H1 (cell line): ENCODE results near the gene FLT4. TPM values are rescaled to one million over a fixed set of nuclear protein-coding genes. Genes with fewer than 3 reads are reported as not detected.

ENCODE experiments used
- CTCF ChIA-PET: fragments of 300-600 bp; sonication (Branson Sonifier 250); formaldehyde crosslinking; loops from one replicate; lab custom pipeline; 2021; ENCODE audit not compliant: partially characterized antibody; lab: Charles Lee
- POLR2A ChIA-PET: fragments of 300-600 bp; sonication (Branson Sonifier 250); formaldehyde crosslinking; loops from one replicate; lab custom pipeline; 2021; ENCODE audit warnings: inconsistent platforms; ENCODE audit not compliant: partially characterized antibody; lab: Charles Lee
- DNase-seq, 2 experiments: peaks; one replicate each; pipeline versions ENCODE4 v3.0.0 to v3.0.0-alpha.2; 2010 to 2022; ENCODE audit warnings: low spot score in 2 of 2, low read depth in 1 of 2, mixed read lengths in 1 of 2
- FAIRE-seq: peaks from 2 replicates; lab custom pipeline; 2011; peaks lifted over from hg19 to GRCh38; lab: Jason Lieb, UNC
- H2AFZ ChIP-seq: 2 replicates; pipeline ENCODE4 v1.8.1; 2012; ENCODE audit warnings: low read length, inconsistent platforms
- H2AK5ac ChIP-seq: 2 replicates; pipeline ENCODE4 v1.6.1; 2013; ENCODE audit warnings: low read depth, low read length
- H2BK120ac ChIP-seq: replicated peaks from 2 replicates; pipeline ENCODE3; 2013; ENCODE audit warnings: low read depth, low read length, inconsistent platforms
- H2BK12ac ChIP-seq: 2 replicates; pipeline ENCODE4 v1.6.1; 2013; ENCODE audit warnings: low read depth, low read length
- H2BK15ac ChIP-seq: 2 replicates; pipeline ENCODE4 v1.6.1; 2013; ENCODE audit warnings: low read length
- H2BK20ac ChIP-seq: 2 replicates; pipeline ENCODE4 v1.6.1; 2013; ENCODE audit warnings: low read length
- H2BK5ac ChIP-seq: 2 replicates; pipeline ENCODE4 v1.6.1; 2013; ENCODE audit warnings: low read depth, low read length
- H3K14ac ChIP-seq: 2 replicates; pipeline ENCODE4 v1.6.1; 2013; ENCODE audit warnings: inconsistent platforms; ENCODE audit not compliant: insufficient read length
- H3K18ac ChIP-seq: 2 replicates; pipeline ENCODE4 v1.6.1; 2013; ENCODE audit warnings: low read length; ENCODE audit errors: extremely low read depth
- H3K23ac ChIP-seq: 2 replicates; pipeline ENCODE4 v1.6.1; 2013; ENCODE audit warnings: inconsistent platforms; ENCODE audit not compliant: insufficient read length
- H3K23me2 ChIP-seq: 2 replicates; pipeline ENCODE4 v1.6.1; 2013; ENCODE audit warnings: low read depth, low read length
- H3K27ac ChIP-seq: 2 replicates; pipeline ENCODE4 v1.6.1; 2011; ENCODE audit warnings: low read depth, low read length, inconsistent platforms
- H3K27me3 ChIP-seq, 4 experiments: replicated peaks in 1 of 4; 1 replicate in 1 of 4; 2 replicates in 3 of 4; pipeline versions ENCODE4 v1.6.1 to v1.8.1; 2011 to 2013; ENCODE audit warnings: low read length in 3 of 4, mild to moderate bottlenecking in 3 of 4, inconsistent platforms in 2 of 4, mixed read lengths in 2 of 4, moderate library complexity in 1 of 4; ENCODE audit not compliant: control insufficient read depth in 3 of 4, insufficient read depth in 3 of 4; ENCODE audit errors: extremely low read depth in 1 of 4
- H3K36me3 ChIP-seq, 4 experiments: 2 replicates each; pipeline versions ENCODE4 v1.6.1 to v1.8.1; 2011 to 2013; ENCODE audit warnings: mild to moderate bottlenecking in 4 of 4, low read length in 3 of 4, moderate library complexity in 2 of 4, control low read depth in 1 of 4, inconsistent platforms in 1 of 4; ENCODE audit not compliant: insufficient read depth in 4 of 4, control insufficient read depth in 2 of 4
- H3K4ac ChIP-seq: replicated peaks from 2 replicates; pipeline ENCODE3; 2013; ENCODE audit warnings: low read length, low read depth, mixed read lengths, inconsistent platforms; ENCODE audit not compliant: insufficient read length
- H3K4me1 ChIP-seq, 4 experiments: replicated peaks in 1 of 4; 1 replicate in 1 of 4; 2 replicates in 3 of 4; pipeline versions ENCODE4 v1.6.1 to v1.8.1; 2011 to 2013; ENCODE audit warnings: low read length in 3 of 4, inconsistent platforms in 2 of 4, mixed read lengths in 1 of 4; ENCODE audit not compliant: insufficient read depth in 4 of 4, control insufficient read depth in 3 of 4
- H3K4me2 ChIP-seq, 2 experiments: 2 replicates each; pipeline versions ENCODE4 v1.6.1 to v1.8.1; 2011 to 2013; ENCODE audit warnings: low read depth in 2 of 2, low read length in 2 of 2, control low read depth in 1 of 2, inconsistent platforms in 1 of 2, mild to moderate bottlenecking in 1 of 2; ENCODE audit not compliant: insufficient read depth in 1 of 2
- H3K4me3 ChIP-seq, 4 experiments: fragments of 200-600, 300-600 bp in 1 of 4; sonication (generic), shearing (Covaris generic), sonication (Bioruptor Twin) in 1 of 4; 2 replicates each; pipeline versions ENCODE4 v1.5.1 to v1.8.1; 2011 to 2016; ENCODE audit warnings: low read length in 4 of 4, low read depth in 3 of 4, control low read depth in 2 of 4, inconsistent platforms in 2 of 4, mild to moderate bottlenecking in 2 of 4, mixed read lengths in 1 of 4, moderate library complexity in 1 of 4; ENCODE audit not compliant: insufficient read depth in 2 of 4; ENCODE audit errors: extremely low read depth in 1 of 4
- H3K56ac ChIP-seq: replicated peaks from 2 replicates; pipeline ENCODE3; 2013; ENCODE audit warnings: low read depth, mild to moderate bottlenecking, mixed read lengths, low read length, inconsistent platforms; ENCODE audit not compliant: insufficient read length
- H3K79me1 ChIP-seq: 2 replicates; pipeline ENCODE4 v1.6.1; 2013; ENCODE audit warnings: low read depth, low read length, control low read depth
- H3K79me2 ChIP-seq, 2 experiments: 2 replicates each; pipeline versions ENCODE4 v1.6.1 to v1.8.1; 2012 to 2013; ENCODE audit warnings: low read length in 2 of 2, mild to moderate bottlenecking in 2 of 2, inconsistent platforms in 1 of 2; ENCODE audit not compliant: insufficient read depth in 2 of 2, control insufficient read depth in 1 of 2
- H3K9ac ChIP-seq, 4 experiments: replicated peaks in 1 of 4; 1 replicate in 1 of 4; 2 replicates in 3 of 4; pipeline versions ENCODE4 v1.6.1 to v1.8.1; 2011 to 2013; ENCODE audit warnings: low read depth in 3 of 4, low read length in 3 of 4, control low read depth in 2 of 4, mild to moderate bottlenecking in 2 of 4, moderate library complexity in 2 of 4, inconsistent platforms in 1 of 4; ENCODE audit errors: extremely low read depth in 1 of 4
- H3K9me3 ChIP-seq, 2 experiments: 2 replicates each; pipeline versions ENCODE4 v1.6.1 to v1.8.1; 2012 to 2013; ENCODE audit warnings: mild to moderate bottlenecking in 2 of 2, moderate library complexity in 2 of 2, control low read depth in 1 of 2, inconsistent platforms in 1 of 2, low read depth in 1 of 2, low read length in 1 of 2, mixed read lengths in 1 of 2; ENCODE audit not compliant: insufficient read depth in 2 of 2
- H4K20me1 ChIP-seq, 2 experiments: replicated peaks in 1 of 2; 2 replicates each; pipeline versions ENCODE3 to v1.8.1; 2011 to 2013; ENCODE audit warnings: inconsistent platforms in 2 of 2, low read length in 2 of 2, mild to moderate bottlenecking in 1 of 2; ENCODE audit not compliant: insufficient read depth in 2 of 2, control insufficient read depth in 1 of 2
- H4K5ac ChIP-seq: 2 replicates; pipeline ENCODE4 v1.6.1; 2013; ENCODE audit warnings: low read length, low read depth, mixed read lengths, inconsistent platforms; ENCODE audit not compliant: insufficient read length
- H4K8ac ChIP-seq: 2 replicates; pipeline ENCODE4 v1.8.0; 2013; ENCODE audit warnings: mild to moderate bottlenecking, moderate library complexity, low read length, inconsistent platforms; ENCODE audit not compliant: insufficient read depth; ENCODE audit errors: extremely low read depth
- H4K91ac ChIP-seq: replicated peaks from 2 replicates; pipeline ENCODE3; 2013; ENCODE audit warnings: low read length, mixed read lengths, inconsistent platforms; ENCODE audit not compliant: insufficient read length
- CEBPB ChIP-seq: IDR thresholded peaks from 2 replicates; pipeline ENCODE4 v1.6.1; 2012; ENCODE audit warnings: low read depth, low read length
- whole genome bisulfite sequencing, 2 experiments: shearing (Covaris generic) in 1 of 2; methylation state at CpG; one replicate each; pipeline versions ENCODE4 v1.1.6 to v1.1.7; 2013 to 2015; ENCODE audit warnings: low lambda C conversion rate in 2 of 2, mixed read lengths in 2 of 2, inconsistent platforms in 1 of 2, low coverage in 1 of 2, missing lambda C conversion rate in 1 of 2; ENCODE audit not compliant: insufficient replicate concordance in 2 of 2, insufficient coverage in 1 of 2, insufficient read length in 1 of 2; ENCODE audit errors: extremely low coverage in 1 of 2, missing lambda C conversion rate in 1 of 2; 5-methylcytosine and 5-hydroxymethylcytosine counted together
- polyA plus RNA-seq, 7 experiments: library from polyadenylated mRNA; depleted of rRNA in 3 of 7; stranded (reverse) in 5 of 7; unstranded in 2 of 7; fragments of >200 nt in 5 of 7; fragments of 200-250 nt in 2 of 7; gene quantifications; 1 replicate in 5 of 7; 2 replicates in 1 of 7; 4 replicates in 1 of 7; pipeline versions ENCODE4 v1.2.1 to v1.2.3, GENCODE V29; 2011 to 2013; ENCODE audit warnings: missing spikeins in 2 of 7, mixed read lengths in 2 of 7
- total RNA-seq: library from RNA; stranded (reverse); fragmentation: NEBNext Ultra II Directional; extraction: Animal tissue kit (Norgen Biotek cat#: 25700); gene quantifications from 2 replicates; pipeline ENCODE4 v1.2.1, GENCODE V29; 2021

FLT4 gene
- total and polyA plus RNA-seq, 2 of the 8 experiments (the other 6 are each of a cell fraction or from before 2014, with no cell fraction given), result 6.5 to 7.7 TPM

DNA sequence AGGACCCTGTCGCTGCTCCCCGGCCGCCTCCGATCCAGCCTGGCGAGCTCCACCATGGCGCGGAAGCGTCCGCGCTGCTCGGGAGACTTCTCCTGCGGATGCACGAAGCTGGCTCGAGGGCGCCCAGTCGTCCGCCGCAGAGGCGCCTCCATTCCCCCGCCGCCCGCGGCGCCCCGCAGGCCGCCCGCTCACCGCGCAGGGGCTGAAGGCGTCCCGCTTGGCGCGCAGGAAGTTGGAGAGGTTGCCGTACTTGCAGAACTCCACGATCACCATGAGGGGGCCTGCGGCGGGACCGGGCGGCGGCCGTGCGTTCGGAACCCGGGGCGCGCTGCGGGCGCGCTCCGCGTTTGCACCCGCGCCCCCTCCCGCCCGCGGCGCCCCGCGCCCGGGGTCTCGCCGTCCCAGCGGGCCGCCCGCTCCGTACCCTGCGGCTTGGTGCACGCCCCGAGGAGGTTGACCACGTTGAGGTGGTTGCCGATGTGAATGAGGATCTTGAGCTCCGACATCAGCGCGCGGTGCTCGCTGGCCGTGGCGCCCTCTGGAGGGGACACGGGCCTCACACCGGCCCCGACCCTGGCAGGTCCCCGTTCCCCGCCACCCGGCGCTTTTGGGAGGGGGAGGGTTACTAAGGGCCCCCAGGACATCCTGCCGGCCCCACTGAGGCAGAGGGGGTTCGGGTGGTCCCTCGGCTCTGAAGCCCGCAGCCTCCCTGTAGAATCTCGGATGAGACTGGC lies 30.4 kb downstream of the FLT4 start:
- DNase-seq (peak; percentile 15 to 85), FAIRE-seq (no peak)
- H3K14ac ChIP-seq, result no peak overlapping the region
- peak overlapping the region; percentile 61 for H4K91ac ChIP-seq
- WGBS, 2 experiments, result 2% methylated on average over 62 of the region's 90 CpGs; no CpG with 5 or more reads in 1 of the 2 experiments
- no peak overlapping the region for H2BK20ac ChIP-seq
- H3K23ac ChIP-seq, result no peak overlapping the region
- H3K4me2 ChIP-seq, result peak overlapping the region; percentile 87
- peaks cover 4% of the 10 kb centered on the region; the same call in 1 of the 2 replicates for H3K23me2 ChIP-seq
- H3K56ac ChIP-seq, result no peak overlapping the region
- H2AK5ac ChIP-seq, result no peak overlapping the region
- peaks cover 0 to 4% (median 1%) of the 10 kb centered on the region in 4 experiments; a peak in 4 of 7 replicates for H3K4me1 ChIP-seq
- peak overlapping the region; percentile 92 for H4K8ac ChIP-seq
- H2BK12ac ChIP-seq, result no peak overlapping the region
- peak overlapping the region; percentile 33; the same call in 1 of the 2 replicates for H2AFZ ChIP-seq
- H4K5ac ChIP-seq, result no peak overlapping the region
- H3K9me3 ChIP-seq, result no peaks in the 10 kb centered on the region
- no peaks in the 10 kb centered on the region for H3K36me3 ChIP-seq
- no peaks in the 10 kb centered on the region for H3K79me1 ChIP-seq
- H4K20me1 ChIP-seq, result peaks cover 0 to 2% of the 10 kb centered on the region in 2 experiments
- CTCF ChIA-PET, result interaction anchor here (0.6 to 4.9 kb wide), 43 partner anchors 9 to 528 kb away, joined by 3 to 52 read pairs (median 4); partner anchors contain the start of gene FLT4
- no peak overlapping the region for H3K27ac ChIP-seq
- H2BK5ac ChIP-seq, result no peak overlapping the region
- no peak overlapping the region for H2BK120ac ChIP-seq
- H3K4me3 ChIP-seq, result peak overlapping the region; percentile 47 to 74 (median 62)
- H3K79me2 ChIP-seq, result no peaks in the 10 kb centered on the region
- peak overlapping the region; percentile 78 for H3K18ac ChIP-seq
- POLR2A ChIA-PET, result interaction anchor here (0.6 to 1.6 kb wide), 10 partner anchors 9 to 1014 kb away, joined by 3 to 6 read pairs (median 3); partner anchors contain the start of gene ZFP62
- peaks cover 0 to 13% (median 7%) of the 10 kb centered on the region in 4 experiments; a peak in 5 of 7 replicates for H3K27me3 ChIP-seq
- H2BK15ac ChIP-seq, result peak overlapping the region; percentile 72; the same call in 1 of the 2 replicates
- no peak overlapping the region for H3K4ac ChIP-seq
- peak overlapping the region in 2 of 4 experiments; percentile 52 to 74; a peak in 4 of 7 replicates for H3K9ac ChIP-seq
- TF ChIP-seq CEBPB, result no peak
